HEK293 (cell line): Measurements from ENCODE around the gene GCNT2.

Experiments
- KLF9 ChIP-seq: fragments of 450-650 bp; formaldehyde crosslinking; IDR thresholded peaks from 2 replicates; pipeline ENCODE4 v1.5.1; 2016; ENCODE audit warnings: missing biosample characterization, missing genetic modification characterization, low read depth
- ZNF121 ChIP-seq: fragments of 450-650 bp; formaldehyde crosslinking; IDR thresholded peaks from 2 replicates; pipeline ENCODE4 v1.5.1; 2016; ENCODE audit warnings: missing biosample characterization, missing genetic modification characterization
- ZNF16 ChIP-seq: fragments of 450-650 bp; formaldehyde crosslinking; IDR thresholded peaks from 2 replicates; pipeline ENCODE4 v1.5.1; 2016; ENCODE audit warnings: low read depth, missing biosample characterization, missing genetic modification characterization
- ZNF239 ChIP-seq: fragments of 450-650 bp; formaldehyde crosslinking; IDR thresholded peaks from 2 replicates; pipeline ENCODE4 v1.5.1; 2016; ENCODE audit warnings: missing biosample characterization, missing genetic modification characterization
- ZNF596 ChIP-seq: fragments of 450-650 bp; IDR thresholded peaks from 2 replicates; pipeline ENCODE4 v1.5.0; 2018; ENCODE audit warnings: missing biosample characterization, mild to moderate bottlenecking, missing genetic modification characterization, moderate library complexity
- TF ChIP-seq, protein P1 (sequence below): fragments of 450-650 bp; formaldehyde crosslinking; IDR thresholded peaks from 2 replicates; pipeline ENCODE4 v1.5.1; 2016; ENCODE audit warnings: missing biosample characterization, missing genetic modification characterization
- TF ChIP-seq, protein P2 (sequence below): fragments of 450-650 bp; formaldehyde crosslinking; IDR thresholded peaks from 2 replicates; pipeline ENCODE4 v1.5.1; 2016; ENCODE audit warnings: missing biosample characterization, missing genetic modification characterization

DNA sequence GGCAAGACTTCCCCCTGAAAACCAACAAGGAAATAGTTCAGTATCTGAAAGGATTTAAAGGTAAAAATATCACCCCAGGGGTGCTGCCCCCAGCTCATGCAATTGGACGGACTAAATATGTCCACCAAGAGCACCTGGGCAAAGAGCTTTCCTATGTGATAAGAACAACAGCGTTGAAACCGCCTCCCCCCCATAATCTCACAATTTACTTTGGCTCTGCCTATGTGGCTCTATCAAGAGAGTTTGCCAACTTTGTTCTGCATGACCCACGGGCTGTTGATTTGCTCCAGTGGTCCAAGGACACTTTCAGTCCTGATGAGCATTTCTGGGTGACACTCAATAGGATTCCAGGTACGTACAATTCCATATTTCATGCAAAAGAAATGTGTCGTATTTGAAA, 35.8 kb downstream of the GCNT2 start:
- TF ChIP-seq, protein P1, sequence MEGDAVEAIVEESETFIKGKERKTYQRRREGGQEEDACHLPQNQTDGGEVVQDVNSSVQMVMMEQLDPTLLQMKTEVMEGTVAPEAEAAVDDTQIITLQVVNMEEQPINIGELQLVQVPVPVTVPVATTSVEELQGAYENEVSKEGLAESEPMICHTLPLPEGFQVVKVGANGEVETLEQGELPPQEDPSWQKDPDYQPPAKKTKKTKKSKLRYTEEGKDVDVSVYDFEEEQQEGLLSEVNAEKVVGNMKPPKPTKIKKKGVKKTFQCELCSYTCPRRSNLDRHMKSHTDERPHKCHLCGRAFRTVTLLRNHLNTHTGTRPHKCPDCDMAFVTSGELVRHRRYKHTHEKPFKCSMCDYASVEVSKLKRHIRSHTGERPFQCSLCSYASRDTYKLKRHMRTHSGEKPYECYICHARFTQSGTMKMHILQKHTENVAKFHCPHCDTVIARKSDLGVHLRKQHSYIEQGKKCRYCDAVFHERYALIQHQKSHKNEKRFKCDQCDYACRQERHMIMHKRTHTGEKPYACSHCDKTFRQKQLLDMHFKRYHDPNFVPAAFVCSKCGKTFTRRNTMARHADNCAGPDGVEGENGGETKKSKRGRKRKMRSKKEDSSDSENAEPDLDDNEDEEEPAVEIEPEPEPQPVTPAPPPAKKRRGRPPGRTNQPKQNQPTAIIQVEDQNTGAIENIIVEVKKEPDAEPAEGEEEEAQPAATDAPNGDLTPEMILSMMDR (tag by site-specific recombination), result no peak
- TF ChIP-seq, protein P2, sequence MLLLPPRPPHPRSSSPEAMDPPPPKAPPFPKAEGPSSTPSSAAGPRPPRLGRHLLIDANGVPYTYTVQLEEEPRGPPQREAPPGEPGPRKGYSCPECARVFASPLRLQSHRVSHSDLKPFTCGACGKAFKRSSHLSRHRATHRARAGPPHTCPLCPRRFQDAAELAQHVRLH (tag by site-specific recombination), result no peak
- no peak for TF ChIP-seq ZNF16 (tag by site-specific recombination)
- no peak for TF ChIP-seq ZNF596 (tag by site-specific recombination)
- TF ChIP-seq ZNF121 (tag by site-specific recombination), result no peak
- no peak for TF ChIP-seq ZNF239 (tag by site-specific recombination)
- TF ChIP-seq KLF9 (tag by site-specific recombination), result no peak
